C4-2B (cell line): Measurements from ENCODE around the gene MAGI2.

ENCODE experiments used
- ZFX ChIP-seq: fragments of 450-650 bp; IDR thresholded peaks from 2 replicates; pipeline ENCODE4 v1.6.1; 2017
- TF ChIP-seq, protein P1 (sequence below): fragments of 450-650 bp; conservative IDR thresholded peaks from 2 replicates; pipeline ENCODE4 v1.5.1; 2017; ENCODE audit warnings: mild to moderate bottlenecking

GRCh38 chr7:78528964-78529363 is 924.5 kb downstream of the MAGI2 start:
- TF ChIP-seq, protein P1, sequence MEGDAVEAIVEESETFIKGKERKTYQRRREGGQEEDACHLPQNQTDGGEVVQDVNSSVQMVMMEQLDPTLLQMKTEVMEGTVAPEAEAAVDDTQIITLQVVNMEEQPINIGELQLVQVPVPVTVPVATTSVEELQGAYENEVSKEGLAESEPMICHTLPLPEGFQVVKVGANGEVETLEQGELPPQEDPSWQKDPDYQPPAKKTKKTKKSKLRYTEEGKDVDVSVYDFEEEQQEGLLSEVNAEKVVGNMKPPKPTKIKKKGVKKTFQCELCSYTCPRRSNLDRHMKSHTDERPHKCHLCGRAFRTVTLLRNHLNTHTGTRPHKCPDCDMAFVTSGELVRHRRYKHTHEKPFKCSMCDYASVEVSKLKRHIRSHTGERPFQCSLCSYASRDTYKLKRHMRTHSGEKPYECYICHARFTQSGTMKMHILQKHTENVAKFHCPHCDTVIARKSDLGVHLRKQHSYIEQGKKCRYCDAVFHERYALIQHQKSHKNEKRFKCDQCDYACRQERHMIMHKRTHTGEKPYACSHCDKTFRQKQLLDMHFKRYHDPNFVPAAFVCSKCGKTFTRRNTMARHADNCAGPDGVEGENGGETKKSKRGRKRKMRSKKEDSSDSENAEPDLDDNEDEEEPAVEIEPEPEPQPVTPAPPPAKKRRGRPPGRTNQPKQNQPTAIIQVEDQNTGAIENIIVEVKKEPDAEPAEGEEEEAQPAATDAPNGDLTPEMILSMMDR = no peak
- no peak for TF ChIP-seq ZFX
